WTC11 (cell line): ENCODE results near the gene GSDME. TPM values are rescaled to one million over a fixed set of nuclear protein-coding genes. Genes with fewer than 3 reads are reported as not detected.

Source experiments
- ATAC-seq: fragments of 200-7000 bp; cut with Tn5 transposase; 2 replicates; pipeline ENCODE4 v1.10.0; 2021; ENCODE audit warnings: mild to moderate bottlenecking, moderate library complexity
- CTCF ChIA-PET: fragments of 300-600 bp; sonication (Branson Sonifier 250); formaldehyde crosslinking; loops from one replicate; lab custom pipeline; 2021; ENCODE audit warnings: antibody characterized with exemption; lab: Charles Lee
- POLR2A ChIA-PET: fragments of 350-600 bp; sonication (Branson Sonifier 250); formaldehyde crosslinking; loops from one replicate; lab custom pipeline; 2021; ENCODE audit warnings: antibody characterized with exemption; lab: Charles Lee
- DNase-seq: peaks from one replicate; pipeline ENCODE4 v3.0.0; 2021; ENCODE audit warnings: low spot score
- H3K27ac Mint-ChIP-seq: 2 replicates; pipeline ENCODE4 v1.8.0; 2021; ENCODE audit warnings: mixed read lengths
- H3K27me3 Mint-ChIP-seq: 2 replicates; pipeline ENCODE4 v1.8.0; 2021; ENCODE audit warnings: low read depth, mild to moderate bottlenecking, moderate library complexity, mixed read lengths
- H3K36me3 Mint-ChIP-seq: 2 replicates; pipeline ENCODE4 v1.8.0; 2021; ENCODE audit warnings: mixed read lengths
- H3K4me1 Mint-ChIP-seq: 2 replicates; pipeline ENCODE4 v1.8.0; 2022; ENCODE audit warnings: mixed read lengths
- H3K4me3 Mint-ChIP-seq: 2 replicates; pipeline ENCODE4 v1.8.0; 2021; ENCODE audit warnings: mild to moderate bottlenecking, moderate library complexity, mixed read lengths
- H3K9me3 Mint-ChIP-seq: 2 replicates; pipeline ENCODE4 v1.8.0; 2021; ENCODE audit warnings: mixed read lengths
- AFF4 ChIP-seq: sonication (generic); formaldehyde crosslinking; IDR thresholded peaks from 2 replicates; pipeline ENCODE4 v1.8.1; 2023; ENCODE audit warnings: mild to moderate bottlenecking, missing genetic modification reagents, borderline replicate concordance
- CREM ChIP-seq: sonication (generic); formaldehyde crosslinking; IDR thresholded peaks from 2 replicates; pipeline ENCODE4 v1.8.1; 2022; ENCODE audit warnings: mild to moderate bottlenecking, missing genetic modification reagents, moderate library complexity
- ERG ChIP-seq: fragments of 250-450 bp; sonication (Bioruptor Pico); IDR thresholded peaks from 2 replicates; pipeline ENCODE4 v1.8.0; 2021; ENCODE audit warnings: mild to moderate bottlenecking
- JUN ChIP-seq: sonication (generic); formaldehyde crosslinking; IDR thresholded peaks from 2 replicates; pipeline ENCODE4 v1.8.0; 2023; ENCODE audit warnings: mild to moderate bottlenecking, missing genetic modification reagents
- MLX ChIP-seq: sonication (generic); formaldehyde crosslinking; IDR thresholded peaks from 2 replicates; pipeline ENCODE4 v1.8.1; 2023; ENCODE audit warnings: mild to moderate bottlenecking, missing genetic modification reagents, moderate library complexity
- NFYB ChIP-seq: sonication (generic); formaldehyde crosslinking; conservative IDR thresholded peaks from 2 replicates; pipeline ENCODE4 v1.8.0; 2022; ENCODE audit warnings: low read depth, missing genetic modification reagents
- OVOL2 ChIP-seq: fragments of 250-450 bp; sonication (Bioruptor Pico); IDR thresholded peaks from 2 replicates; pipeline ENCODE4 v1.9.0; 2021; ENCODE audit warnings: mild to moderate bottlenecking, borderline replicate concordance
- PREB ChIP-seq: sonication (generic); formaldehyde crosslinking; IDR thresholded peaks from 2 replicates; pipeline ENCODE4 v1.8.1; 2022; ENCODE audit warnings: mild to moderate bottlenecking, missing genetic modification reagents, moderate library complexity, borderline replicate concordance
- SMAD3 ChIP-seq: sonication (generic); formaldehyde crosslinking; IDR thresholded peaks from 2 replicates; pipeline ENCODE4 v1.8.0; 2022; ENCODE audit warnings: missing genetic modification reagents, mild to moderate bottlenecking, borderline replicate concordance
- ZNF138 ChIP-seq: sonication (generic); formaldehyde crosslinking; conservative IDR thresholded peaks from 2 replicates; pipeline ENCODE4 v1.8.1; 2022; ENCODE audit warnings: mild to moderate bottlenecking, moderate library complexity, missing genetic modification reagents
- ZNF219 ChIP-seq: sonication (generic); formaldehyde crosslinking; IDR thresholded peaks from 2 replicates; pipeline ENCODE4 v1.8.0; 2023; ENCODE audit warnings: missing genetic modification reagents, mild to moderate bottlenecking, borderline replicate concordance
- total RNA-seq: library from RNA; stranded (reverse); gene quantifications from 3 replicates; pipeline ENCODE4 v1.2.3, GENCODE V29; 2021
- TF ChIP-seq, protein P1 (sequence below): sonication (generic); formaldehyde crosslinking; IDR thresholded peaks from 2 replicates; pipeline ENCODE4 v1.8.1; 2023; ENCODE audit warnings: mild to moderate bottlenecking, missing genetic modification reagents, moderate library complexity
- TF ChIP-seq, protein P2 (sequence below): fragments of 250-450 bp; sonication (Bioruptor Pico); IDR thresholded peaks from 2 replicates; pipeline ENCODE4 v2.1.2; 2022; ENCODE audit warnings: mild to moderate bottlenecking, moderate library complexity
- TF ChIP-seq, protein P3 (sequence below): fragments of 200-600 bp; IDR thresholded peaks from 2 replicates; pipeline ENCODE4 v1.8.0; 2022; ENCODE audit warnings: antibody characterized with exemption

GSDME gene
- total RNA-seq, 1 experiment from 2014 or later, result 4.8 TPM

DNA sequence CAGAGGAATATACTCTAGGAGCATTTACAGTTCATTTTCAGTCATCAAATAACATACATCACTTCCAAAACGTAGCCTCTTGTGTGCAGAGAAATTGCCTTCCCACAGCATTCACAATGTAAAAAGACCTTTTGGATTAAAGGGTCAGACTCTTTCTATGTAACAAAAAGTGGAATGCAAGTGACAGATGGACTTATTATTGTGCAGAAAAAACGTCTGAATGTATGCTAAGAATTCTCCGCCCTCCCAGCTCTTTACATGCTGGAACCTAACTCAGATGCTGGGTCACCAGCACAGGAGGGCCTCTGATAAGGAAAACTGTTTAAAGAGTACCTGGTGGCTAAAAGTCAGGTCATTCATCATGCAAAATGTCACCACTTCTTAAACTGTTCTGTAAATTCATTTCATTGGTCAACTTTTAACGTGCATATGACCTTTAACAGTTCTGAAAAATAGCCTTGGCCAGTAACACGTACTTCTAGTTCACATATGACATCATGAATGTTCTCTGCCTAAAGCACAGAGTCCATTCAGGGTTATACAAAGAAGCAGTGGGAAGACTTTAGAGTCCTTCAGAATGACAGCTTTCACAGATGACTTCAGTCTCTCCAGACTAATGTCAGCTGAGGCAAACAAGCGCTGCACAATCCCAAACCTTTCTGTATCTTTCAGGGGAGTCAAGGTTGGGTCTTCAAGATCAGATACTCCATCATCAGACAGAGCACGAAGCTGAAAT, 58.6 kb downstream of the GSDME start (continued):
- TF ChIP-seq ERG (no peak), ZNF138 (CRISPR knock-in tag) (no peak), SMAD3 (CRISPR knock-in tag) (no peak), CREM (no peak), PREB (CRISPR knock-in tag) (no peak)
- TF ChIP-seq, protein P1, sequence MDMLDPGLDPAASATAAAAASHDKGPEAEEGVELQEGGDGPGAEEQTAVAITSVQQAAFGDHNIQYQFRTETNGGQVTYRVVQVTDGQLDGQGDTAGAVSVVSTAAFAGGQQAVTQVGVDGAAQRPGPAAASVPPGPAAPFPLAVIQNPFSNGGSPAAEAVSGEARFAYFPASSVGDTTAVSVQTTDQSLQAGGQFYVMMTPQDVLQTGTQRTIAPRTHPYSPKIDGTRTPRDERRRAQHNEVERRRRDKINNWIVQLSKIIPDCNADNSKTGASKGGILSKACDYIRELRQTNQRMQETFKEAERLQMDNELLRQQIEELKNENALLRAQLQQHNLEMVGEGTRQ, result no peak

- POLR2A ChIA-PET, result no interaction called here
- DNase-seq (no peak), ATAC-seq (no peak)
- no peak overlapping the region for H3K27ac Mint-ChIP-seq
- peaks cover 8% of the 10 kb centered on the region for H3K4me1 Mint-ChIP-seq
- H3K4me3 Mint-ChIP-seq, result no peak overlapping the region
- peaks cover 13% of the 10 kb centered on the region for H3K36me3 Mint-ChIP-seq
- no peaks in the 10 kb centered on the region for H3K27me3 Mint-ChIP-seq
- CTCF ChIA-PET, result interaction anchor here (1.0 kb wide), 1 partner anchor 18 kb away, joined by 4 read pairs; no protein-coding TSS in a partner anchor
- H3K9me3 Mint-ChIP-seq, result no peaks in the 10 kb centered on the region
- TF ChIP-seq NFYB (no peak), OVOL2 (CRISPR knock-in tag) (no peak), ZNF219 (no peak), JUN (no peak), AFF4 (no peak), MLX (CRISPR knock-in tag) (no peak)
- TF ChIP-seq, protein P2, sequence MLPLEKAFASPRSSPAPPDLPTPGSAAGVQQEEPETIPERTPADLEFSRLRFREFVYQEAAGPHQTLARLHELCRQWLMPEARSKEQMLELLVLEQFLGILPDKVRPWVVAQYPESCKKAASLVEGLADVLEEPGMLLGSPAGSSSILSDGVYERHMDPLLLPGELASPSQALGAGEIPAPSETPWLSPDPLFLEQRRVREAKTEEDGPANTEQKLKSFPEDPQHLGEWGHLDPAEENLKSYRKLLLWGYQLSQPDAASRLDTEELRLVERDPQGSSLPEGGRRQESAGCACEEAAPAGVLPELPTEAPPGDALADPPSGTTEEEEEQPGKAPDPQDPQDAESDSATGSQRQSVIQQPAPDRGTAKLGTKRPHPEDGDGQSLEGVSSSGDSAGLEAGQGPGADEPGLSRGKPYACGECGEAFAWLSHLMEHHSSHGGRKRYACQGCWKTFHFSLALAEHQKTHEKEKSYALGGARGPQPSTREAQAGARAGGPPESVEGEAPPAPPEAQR (CRISPR knock-in tag), result no peak
- TF ChIP-seq, protein P3, sequence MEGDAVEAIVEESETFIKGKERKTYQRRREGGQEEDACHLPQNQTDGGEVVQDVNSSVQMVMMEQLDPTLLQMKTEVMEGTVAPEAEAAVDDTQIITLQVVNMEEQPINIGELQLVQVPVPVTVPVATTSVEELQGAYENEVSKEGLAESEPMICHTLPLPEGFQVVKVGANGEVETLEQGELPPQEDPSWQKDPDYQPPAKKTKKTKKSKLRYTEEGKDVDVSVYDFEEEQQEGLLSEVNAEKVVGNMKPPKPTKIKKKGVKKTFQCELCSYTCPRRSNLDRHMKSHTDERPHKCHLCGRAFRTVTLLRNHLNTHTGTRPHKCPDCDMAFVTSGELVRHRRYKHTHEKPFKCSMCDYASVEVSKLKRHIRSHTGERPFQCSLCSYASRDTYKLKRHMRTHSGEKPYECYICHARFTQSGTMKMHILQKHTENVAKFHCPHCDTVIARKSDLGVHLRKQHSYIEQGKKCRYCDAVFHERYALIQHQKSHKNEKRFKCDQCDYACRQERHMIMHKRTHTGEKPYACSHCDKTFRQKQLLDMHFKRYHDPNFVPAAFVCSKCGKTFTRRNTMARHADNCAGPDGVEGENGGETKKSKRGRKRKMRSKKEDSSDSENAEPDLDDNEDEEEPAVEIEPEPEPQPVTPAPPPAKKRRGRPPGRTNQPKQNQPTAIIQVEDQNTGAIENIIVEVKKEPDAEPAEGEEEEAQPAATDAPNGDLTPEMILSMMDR, result no peak
- TF ChIP-seq, all 79 proteins: peak for 0
Observed at GRCh38 chr7:24697416-24697815, 59.8 kb downstream of the GSDME start.
